IMR-90 (cell line): Measurements from ENCODE around the gene TNKS2. TPM values are rescaled to one million over a fixed set of nuclear protein-coding genes. Genes with fewer than 3 reads are reported as not detected.

Experiments
- ELK1 ChIP-seq: fragments of 150-350 bp; IDR thresholded peaks from 2 replicates; pipeline ENCODE4 v1.6.1; 2016; ENCODE audit warnings: low read depth, mild to moderate bottlenecking, low read length, moderate library complexity, borderline replicate concordance
- MAFK ChIP-seq: IDR thresholded peaks from 2 replicates; pipeline ENCODE4 v1.6.1; 2012; ENCODE audit warnings: low read depth, low read length, improper control_type of control experiment
- MXI1 ChIP-seq: IDR thresholded peaks from 2 replicates; pipeline ENCODE4 v1.6.1; 2012; ENCODE audit warnings: low read depth, mild to moderate bottlenecking, low read length, moderate library complexity, borderline replicate concordance
- NFE2L2 ChIP-seq: fragments of 150-350 bp; IDR thresholded peaks from 2 replicates; pipeline ENCODE4 v1.6.1; 2016; ENCODE audit warnings: low read depth, mild to moderate bottlenecking, low read length
- polyA plus RNA-seq, 3 experiments: library from polyadenylated mRNA; depleted of rRNA; stranded (reverse); fragments of >200 nt; gene quantifications; 2 replicates each; pipeline ENCODE4 v1.2.3, GENCODE V29; 2012; ENCODE audit warnings: low replicate concordance in 1 of 3
- total RNA-seq: library from RNA; depleted of rRNA; stranded (reverse); fragments of >200 nt; gene quantifications from 2 replicates; pipeline ENCODE4 v1.2.3, GENCODE V29; 2012

Gene TNKS2
- total and polyA plus RNA-seq, 2 of the 4 experiments (the other 2 are of a cell fraction) = 17.0 to 41.4 TPM

- no peak for TF ChIP-seq ELK1
- no peak for TF ChIP-seq MAFK
- TF ChIP-seq NFE2L2 = no peak
- no peak for TF ChIP-seq MXI1
Measured at GRCh38 chr10:91907033-91907594, 108.9 kb downstream of the TNKS2 start (continued).
